Skeletal muscle tissue (tissue), 4 donors: ENCODE results near the gene NCKAP5. TPM values are rescaled to one million over a fixed set of nuclear protein-coding genes. Genes with fewer than 3 reads are reported as not detected.

Experiments used
- H3K27ac ChIP-seq: one replicate; pipeline ENCODE4 v1.7.0; 2013; ENCODE audit warnings: mild to moderate bottlenecking, low read depth, low read length, inconsistent platforms
- H3K27me3 ChIP-seq, 3 donors: one replicate each; pipeline ENCODE4 v1.7.0; 2013; ENCODE audit warnings: low read length in 3 of 3; ENCODE audit not compliant: control insufficient read depth in 3 of 3, insufficient read depth in 3 of 3
- H3K36me3 ChIP-seq, 3 donors: one replicate each; pipeline ENCODE4 v1.7.0; 2013; ENCODE audit warnings: low read length in 3 of 3; ENCODE audit not compliant: control insufficient read depth in 3 of 3, insufficient read depth in 3 of 3
- H3K4me1 ChIP-seq, 3 donors: one replicate each; pipeline ENCODE4 v1.7.0; 2013; ENCODE audit warnings: low read length in 3 of 3, mild to moderate bottlenecking in 3 of 3; ENCODE audit not compliant: control insufficient read depth in 3 of 3, insufficient read depth in 3 of 3
- H3K4me3 ChIP-seq, 3 donors: one replicate each; pipeline ENCODE4 v1.7.0; 2013; ENCODE audit warnings: low read length in 3 of 3
- H3K9ac ChIP-seq, 3 donors: one replicate each; pipeline ENCODE4 v1.7.0; 2013; ENCODE audit warnings: low read length in 3 of 3, mild to moderate bottlenecking in 3 of 3, moderate library complexity in 2 of 3, low read depth in 1 of 3
- H3K9me3 ChIP-seq, 3 donors: one replicate each; pipeline ENCODE4 v1.7.0; 2013; ENCODE audit warnings: low read length in 3 of 3; ENCODE audit not compliant: control insufficient read depth in 3 of 3
- total RNA-seq: library from RNA; depleted of rRNA; stranded (reverse); fragments of >200 nt; gene quantifications from one replicate; pipeline ENCODE4 v1.2.3, GENCODE V29; 2014
- donor health status: Osteomylitis.

The NCKAP5 gene
- total RNA-seq, 1 donor from 2014 or later, result 5.7 TPM

DNA sequence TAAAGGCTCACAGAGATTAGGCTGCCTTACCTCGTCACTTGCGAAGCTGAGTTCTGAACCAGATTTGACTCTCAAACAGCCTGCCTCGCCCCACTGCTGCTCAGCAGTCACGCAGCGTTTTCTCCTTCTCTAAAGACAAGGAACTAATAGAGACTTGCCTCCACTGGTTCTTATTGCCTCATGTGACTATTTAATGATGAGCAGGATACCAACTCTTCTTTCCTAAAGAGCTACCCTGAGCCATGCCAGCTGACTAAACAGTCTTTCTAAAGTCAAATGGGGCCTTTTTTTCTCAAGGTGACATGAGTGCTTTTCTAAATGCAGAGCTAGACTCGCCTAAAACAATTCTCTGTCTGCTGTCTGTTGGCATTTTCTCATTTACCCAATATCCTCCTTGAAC lies 147.5 kb downstream of the NCKAP5 start:
- no peak overlapping the region for H3K9ac ChIP-seq
- no peak overlapping the region for H3K4me3 ChIP-seq
- H3K9me3 ChIP-seq, result no peaks in the 10 kb centered on the region
- H3K4me1 ChIP-seq, result no peaks in the 10 kb centered on the region
- H3K36me3 ChIP-seq, result no peaks in the 10 kb centered on the region
- no peaks in the 10 kb centered on the region for H3K27me3 ChIP-seq
- H3K27ac ChIP-seq, result no peak overlapping the region

- Histone ChIP-seq H3K4me3 (no peak overlapping the region), H3K9ac (no peak overlapping the region), H3K27me3 (no peaks in the 10 kb centered on the region), H3K9me3 (no peaks in the 10 kb centered on the region), H3K27ac (no peak overlapping the region), H3K36me3 (no peaks in the 10 kb centered on the region), H3K4me1 (peaks cover 0 to 4% (median 0%) of the 10 kb centered on the region in 3 donors)
These were observed 149.6 kb downstream of the NCKAP5 start for GRCh38 chr2:133418671-133419070.

DNA sequence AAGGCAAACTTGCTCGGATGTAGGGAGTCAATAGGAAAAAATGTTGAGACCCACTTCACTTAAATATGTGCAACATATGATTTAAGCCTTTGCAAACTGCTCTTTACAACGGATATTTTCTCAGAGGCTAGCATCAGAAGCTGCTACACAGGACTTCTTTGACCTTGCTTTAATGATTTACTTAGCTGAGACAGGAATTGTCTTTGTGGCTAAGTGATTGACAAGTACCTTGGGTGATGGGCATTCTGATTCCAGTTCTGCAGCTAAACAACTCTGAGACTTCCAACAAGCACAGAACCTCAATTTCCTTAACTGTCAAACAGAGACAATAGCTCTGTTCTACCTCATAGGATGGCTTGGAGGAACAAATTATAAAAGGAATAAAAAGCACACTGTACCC lies 150.2 kb downstream of the NCKAP5 start:
- no peak overlapping the region for H3K9ac ChIP-seq
- H3K9me3 ChIP-seq, result no peaks in the 10 kb centered on the region
- H3K4me1 ChIP-seq, result peaks cover 0 to 4% (median 0%) of the 10 kb centered on the region in 3 donors
- H3K27ac ChIP-seq, result no peak overlapping the region
- no peaks in the 10 kb centered on the region for H3K36me3 ChIP-seq
- H3K4me3 ChIP-seq, result no peak overlapping the region
- H3K27me3 ChIP-seq, result no peaks in the 10 kb centered on the region

DNA sequence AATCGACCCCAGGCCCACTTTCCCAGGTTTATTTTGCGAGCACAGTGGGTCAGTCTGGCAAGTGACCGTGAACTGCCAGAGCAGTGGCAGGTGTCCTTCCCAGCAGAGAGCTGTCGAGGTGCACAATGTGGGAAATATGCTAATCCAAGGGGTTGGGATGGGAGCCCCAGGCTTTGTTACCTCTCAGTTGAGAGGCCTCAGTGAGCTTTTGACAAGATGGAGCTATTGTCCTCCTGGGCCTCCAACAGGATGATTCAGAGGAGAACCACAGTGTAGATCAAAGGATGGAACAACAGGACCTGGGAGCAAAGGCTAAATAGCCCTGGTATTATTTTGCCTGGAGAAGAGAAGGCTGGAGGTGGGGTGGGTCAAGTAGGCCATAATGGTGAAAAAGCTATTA lies 150.8 kb downstream of the NCKAP5 start:
- no peaks in the 10 kb centered on the region for H3K9me3 ChIP-seq
- H3K27ac ChIP-seq, result no peak overlapping the region
- H3K9ac ChIP-seq, result no peak overlapping the region
- peaks cover 0 to 4% (median 0%) of the 10 kb centered on the region in 3 donors for H3K4me1 ChIP-seq
- no peaks in the 10 kb centered on the region for H3K27me3 ChIP-seq
- H3K36me3 ChIP-seq, result no peaks in the 10 kb centered on the region
- no peak overlapping the region for H3K4me3 ChIP-seq

DNA sequence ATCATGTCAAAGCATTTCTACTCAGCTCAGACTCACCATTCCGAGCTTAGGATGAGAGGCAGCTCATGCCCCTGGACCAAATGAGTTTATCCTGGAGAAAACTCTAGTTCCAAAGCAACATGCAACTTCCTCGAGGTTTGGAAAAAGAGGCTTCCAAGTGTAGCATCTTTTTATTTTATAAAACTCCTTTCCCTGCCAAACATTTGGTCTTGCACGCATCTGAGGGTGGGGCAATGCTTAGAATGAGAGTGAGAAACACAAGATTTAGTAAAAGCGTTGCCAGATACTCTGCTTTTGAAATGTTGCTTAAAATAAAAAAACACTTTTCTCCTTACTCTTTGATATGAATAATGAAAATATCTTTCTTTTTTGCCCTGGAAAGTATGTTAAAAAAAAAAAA lies 151.5 kb downstream of the NCKAP5 start:
- Histone ChIP-seq H3K4me1 (peaks cover 0 to 4% (median 0%) of the 10 kb centered on the region in 3 donors), H3K36me3 (no peaks in the 10 kb centered on the region), H3K9ac (no peak overlapping the region), H3K9me3 (no peaks in the 10 kb centered on the region), H3K27me3 (no peaks in the 10 kb centered on the region), H3K27ac (no peak overlapping the region), H3K4me3 (no peak overlapping the region)

GRCh38 chr2:133416146-133416545 lies 152.1 kb downstream of the NCKAP5 start:
- no peaks in the 10 kb centered on the region for H3K36me3 ChIP-seq
- no peak overlapping the region for H3K4me3 ChIP-seq
- no peaks in the 10 kb centered on the region for H3K9me3 ChIP-seq
- no peak overlapping the region for H3K27ac ChIP-seq
- H3K4me1 ChIP-seq, result peaks cover 0 to 4% (median 0%) of the 10 kb centered on the region in 3 donors
- H3K9ac ChIP-seq, result no peak overlapping the region
- no peaks in the 10 kb centered on the region for H3K27me3 ChIP-seq

GRCh38 chr2:133415210-133415876 lies 152.9 kb downstream of the NCKAP5 start:
- peaks cover 0 to 4% (median 0%) of the 10 kb centered on the region in 3 donors for H3K4me1 ChIP-seq
- H3K36me3 ChIP-seq, result no peaks in the 10 kb centered on the region
- no peaks in the 10 kb centered on the region for H3K9me3 ChIP-seq
- no peaks in the 10 kb centered on the region for H3K27me3 ChIP-seq
- no peak overlapping the region for H3K4me3 ChIP-seq
- no peak overlapping the region for H3K9ac ChIP-seq
- no peak overlapping the region for H3K27ac ChIP-seq

- Histone ChIP-seq H3K27ac (no peak overlapping the region), H3K4me3 (no peak overlapping the region), H3K4me1 (peaks cover 0 to 4% (median 0%) of the 10 kb centered on the region in 3 donors), H3K36me3 (no peaks in the 10 kb centered on the region), H3K9me3 (no peaks in the 10 kb centered on the region), H3K27me3 (no peaks in the 10 kb centered on the region), H3K9ac (no peak overlapping the region)
These were observed 153.6 kb downstream of the NCKAP5 start for GRCh38 chr2:133414486-133415209.

DNA sequence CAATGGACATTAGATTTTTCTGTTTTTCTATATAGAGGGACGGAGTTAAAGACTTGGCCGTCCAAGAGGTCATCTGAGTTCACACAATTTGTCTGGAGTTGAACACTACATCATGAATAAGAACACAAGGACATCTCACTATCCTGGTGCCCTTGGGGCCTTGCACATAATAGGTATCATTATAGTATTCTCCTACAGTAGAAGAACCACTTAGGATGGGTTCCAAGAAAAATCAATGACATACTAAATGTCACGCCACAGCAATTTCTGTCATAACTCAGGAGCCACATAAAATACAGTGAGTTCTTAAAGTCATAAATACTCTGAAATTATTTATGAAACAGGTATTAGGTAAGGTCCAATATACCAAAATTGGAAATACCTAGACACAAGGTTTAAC lies 154.4 kb downstream of the NCKAP5 start:
- no peaks in the 10 kb centered on the region for H3K27me3 ChIP-seq
- no peak overlapping the region for H3K27ac ChIP-seq
- H3K4me1 ChIP-seq, result peaks cover 0 to 4% (median 0%) of the 10 kb centered on the region in 3 donors
- H3K36me3 ChIP-seq, result no peaks in the 10 kb centered on the region
- no peak overlapping the region for H3K4me3 ChIP-seq
- no peak overlapping the region for H3K9ac ChIP-seq
- no peaks in the 10 kb centered on the region for H3K9me3 ChIP-seq

DNA sequence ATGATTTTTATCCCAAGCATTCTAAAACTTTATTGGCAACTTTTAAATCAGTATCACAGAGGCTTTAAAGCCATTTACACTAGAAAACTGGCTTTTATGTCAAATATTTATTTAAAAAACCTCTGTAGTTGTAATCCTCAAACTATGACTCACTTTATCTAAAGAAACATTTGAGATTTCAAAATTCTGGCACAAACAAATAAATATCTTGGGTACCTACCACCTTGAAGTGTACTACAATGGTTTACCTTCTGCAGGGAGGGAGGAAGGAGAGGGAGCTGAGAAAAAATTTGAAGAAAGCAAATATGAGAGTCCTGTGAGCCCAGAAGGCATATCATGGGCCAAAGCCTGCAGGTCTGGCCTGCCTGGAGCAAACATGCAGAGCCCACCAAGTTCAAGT lies 155.6 kb downstream of the NCKAP5 start:
- no peaks in the 10 kb centered on the region for H3K36me3 ChIP-seq

More for the DNA sequence above, 155.6 kb downstream of the NCKAP5 start:
- Histone ChIP-seq H3K27ac (no peak overlapping the region), H3K27me3 (no peaks in the 10 kb centered on the region), H3K9ac (no peak overlapping the region), H3K4me1 (peaks cover 0 to 4% (median 0%) of the 10 kb centered on the region in 3 donors), H3K9me3 (no peaks in the 10 kb centered on the region), H3K4me3 (no peak overlapping the region)
